HG03280 (cell line): ENCODE measurements around the gene RTKN.

Experiments
- ATAC-seq: cut with Tn5 transposase; IDR thresholded peaks from one replicate; pipeline ENCODE4 v1.9.1; 2021; ENCODE audit warnings: mild to moderate bottlenecking, moderate library complexity; ENCODE audit not compliant: unreplicated experiment

RTKN gene

GRCh38 chr2:74387346-74387745, 54.4 kb downstream of the RTKN start:
- no peak for ATAC-seq

- no peak for ATAC-seq
Measured at GRCh38 chr2:74385396-74385795, 56.3 kb downstream of the RTKN start.

- no peak for ATAC-seq
Measured at GRCh38 chr2:74384051-74384450, 57.7 kb downstream of the RTKN start.

- no peak for ATAC-seq
Measured at GRCh38 chr2:74383254-74383653, 58.5 kb downstream of the RTKN start.

GRCh38 chr2:74381751-74382150, 60.0 kb downstream of the RTKN start:
- no peak for ATAC-seq

GRCh38 chr2:74379851-74380789, 61.6 kb downstream of the RTKN start, which contains the start of gene DCTN1:
DCTN1 (minus strand) TSS chr2:74380311; CDS start chr2:74380037, 274 bp downstream.
- no peak for ATAC-seq

GRCh38 chr2:74378007-74378406, 63.7 kb downstream of the RTKN start:
- no peak for ATAC-seq

- ATAC-seq: no peak
Measured at GRCh38 chr2:74375838-74376237, 65.9 kb downstream of the RTKN start.
